SJCRH30 (cell line): Measurements from ENCODE around the gene POLA1. TPM values are rescaled to one million over a fixed set of nuclear protein-coding genes. Genes with fewer than 3 reads are reported as not detected.

Experiments
- DNase-seq, 2 experiments: peaks; one replicate each; pipeline ENCODE4 v3.0.0-alpha.2; 2015 to 2020
- H3K27ac ChIP-seq: fragments of 250-450 bp; sonication (Bioruptor Pico); 2 replicates; pipeline ENCODE4 v1.5.1; 2020; ENCODE audit warnings: mild to moderate bottlenecking, moderate library complexity
- H3K27me3 ChIP-seq: fragments of 250-450 bp; sonication (Bioruptor Pico); 2 replicates; pipeline ENCODE4 v1.5.1; 2020; ENCODE audit warnings: mild to moderate bottlenecking, moderate library complexity
- H3K36me3 ChIP-seq: fragments of 250-450 bp; sonication (Bioruptor Pico); 2 replicates; pipeline ENCODE4 v1.5.1; 2020; ENCODE audit warnings: mild to moderate bottlenecking, moderate library complexity
- H3K4me1 ChIP-seq: fragments of 250-450 bp; sonication (Bioruptor Pico); 2 replicates; pipeline ENCODE4 v1.5.1; 2020; ENCODE audit warnings: mild to moderate bottlenecking, moderate library complexity
- H3K4me3 ChIP-seq: fragments of 250-450 bp; sonication (Bioruptor Pico); 2 replicates; pipeline ENCODE4 v1.5.1; 2020; ENCODE audit warnings: mild to moderate bottlenecking, moderate library complexity
- H3K9me3 ChIP-seq: fragments of 250-450 bp; sonication (Bioruptor Pico); replicated peaks from 2 replicates; pipeline ENCODE4 v1.5.1; 2020; ENCODE audit warnings: mild to moderate bottlenecking, moderate library complexity
- total RNA-seq: library from RNA; depleted of rRNA; stranded (reverse); fragments of >200 nt; shearing (Covaris generic); gene quantifications from 2 replicates; pipeline ENCODE4 v1.2.3, GENCODE V29; 2014

The POLA1 gene
- total RNA-seq, 1 experiment from 2014 or later: 61.2 TPM

DNA sequence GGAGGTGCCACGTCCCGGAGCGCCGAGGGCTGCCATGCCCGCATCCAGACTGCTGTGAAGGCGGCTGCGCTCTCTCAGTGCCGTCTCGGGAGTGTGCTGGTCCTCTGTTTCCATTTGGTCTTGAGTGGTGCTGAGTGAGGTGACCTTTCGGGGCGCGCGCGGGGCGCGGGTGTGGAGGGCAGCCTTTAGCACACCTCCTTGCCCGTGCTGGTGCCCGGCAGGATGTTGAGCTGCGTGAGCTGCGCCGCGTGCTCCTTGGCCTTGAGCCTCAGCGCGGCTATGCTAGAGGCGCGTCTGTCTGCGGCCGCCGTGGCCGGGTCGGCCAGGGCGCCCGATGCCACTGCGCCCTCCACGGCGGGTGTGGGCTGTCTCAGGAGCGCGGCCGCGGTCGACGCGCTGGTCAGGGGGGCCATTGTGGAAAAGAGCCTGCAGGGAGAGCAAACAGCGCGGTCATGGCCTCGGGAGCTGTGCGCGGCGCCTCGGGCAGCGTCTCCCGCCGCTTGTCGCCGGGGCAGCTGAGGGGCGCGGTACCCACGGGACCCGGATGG is 310.8 kb downstream of the POLA1 start:
- Histone ChIP-seq H3K4me1 (no peaks in the 10 kb centered on the region), H3K36me3 (no peaks in the 10 kb centered on the region), H3K27ac (no peak overlapping the region), H3K4me3 (no peak overlapping the region), H3K27me3 (no peaks in the 10 kb centered on the region), H3K9me3 (no peaks in the 10 kb centered on the region)
- no peak for DNase-seq

DNA sequence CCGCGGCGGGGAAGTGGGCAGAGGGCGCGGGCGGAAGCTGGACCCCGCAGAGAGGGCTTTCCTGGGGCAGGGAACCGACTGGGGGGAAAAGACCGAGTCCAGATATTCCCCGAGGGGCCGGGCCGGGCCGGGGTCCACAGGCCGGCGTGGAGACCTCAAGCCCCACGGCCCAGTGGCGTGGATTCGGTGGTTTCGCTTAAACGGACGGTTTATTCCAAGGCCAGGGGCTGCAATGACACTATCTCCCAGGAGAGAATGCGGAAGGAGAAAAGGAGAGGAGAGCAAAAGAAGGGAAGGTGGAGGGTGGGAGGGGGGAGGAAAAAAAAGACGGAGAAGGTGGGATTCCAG is 311.3 kb downstream of the POLA1 start:
- no peaks in the 10 kb centered on the region for H3K9me3 ChIP-seq
- no peak for DNase-seq
- no peak overlapping the region for H3K4me3 ChIP-seq
- H3K27me3 ChIP-seq: no peaks in the 10 kb centered on the region
- no peaks in the 10 kb centered on the region for H3K4me1 ChIP-seq
- H3K36me3 ChIP-seq: no peaks in the 10 kb centered on the region
- H3K27ac ChIP-seq: no peak overlapping the region

DNA sequence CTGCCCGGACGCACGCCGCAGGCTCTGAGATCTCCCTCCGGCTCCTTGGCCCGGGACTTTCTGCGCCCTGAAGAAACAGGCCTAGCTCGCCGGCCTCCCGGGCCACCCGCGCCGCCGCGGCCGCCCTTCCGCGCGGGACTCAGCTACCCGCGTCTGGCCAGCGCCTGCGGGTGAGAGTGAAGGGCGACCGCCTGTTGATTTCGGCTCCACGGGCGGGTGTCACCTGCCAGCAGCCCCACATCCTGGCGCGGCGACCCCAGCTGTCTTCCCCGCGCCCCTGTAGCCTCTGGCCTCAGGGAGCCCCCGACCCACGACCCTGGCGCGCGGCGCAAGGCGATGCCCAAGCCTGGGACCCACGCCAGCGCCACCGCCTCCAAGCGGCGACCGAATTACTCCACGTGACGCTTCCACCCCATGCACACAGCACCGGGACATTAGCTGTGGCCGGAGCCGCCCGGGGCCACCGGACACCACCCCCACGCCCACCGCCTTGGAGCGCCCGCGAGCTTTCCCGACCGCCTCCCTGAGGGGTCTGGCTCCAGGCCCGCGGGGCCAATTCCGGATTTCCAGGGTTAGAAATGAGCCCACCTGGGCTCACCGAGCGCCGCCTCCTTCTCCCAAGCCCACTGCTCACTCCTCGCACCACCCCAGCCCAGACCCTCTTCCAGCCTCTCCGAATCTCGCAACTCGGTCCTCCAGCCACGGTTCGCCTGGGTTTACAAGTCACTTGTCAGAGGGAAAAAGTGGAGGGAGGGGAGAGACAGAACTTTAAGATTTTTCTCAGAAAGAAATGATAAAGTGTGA is 311.9 kb downstream of the POLA1 start:
- H3K36me3 ChIP-seq: no peaks in the 10 kb centered on the region
- no peak overlapping the region for H3K4me3 ChIP-seq
- no peaks in the 10 kb centered on the region for H3K9me3 ChIP-seq
- no peaks in the 10 kb centered on the region for H3K27me3 ChIP-seq
- no peaks in the 10 kb centered on the region for H3K4me1 ChIP-seq
- no peak for DNase-seq
- H3K27ac ChIP-seq: no peak overlapping the region

- H3K9me3 ChIP-seq: no peaks in the 10 kb centered on the region
- no peak overlapping the region for H3K4me3 ChIP-seq
- no peak for DNase-seq
- no peaks in the 10 kb centered on the region for H3K4me1 ChIP-seq
- H3K27ac ChIP-seq: no peak overlapping the region
- no peaks in the 10 kb centered on the region for H3K27me3 ChIP-seq
- no peaks in the 10 kb centered on the region for H3K36me3 ChIP-seq
These were observed 312.9 kb downstream of the POLA1 start for GRCh38 chrX:25006586-25007058.

GRCh38 chrX:25007059-25008053 is 313.6 kb downstream of the POLA1 start:
- no peaks in the 10 kb centered on the region for H3K36me3 ChIP-seq
- H3K27ac ChIP-seq: no peak overlapping the region
- no peaks in the 10 kb centered on the region for H3K9me3 ChIP-seq
- no peaks in the 10 kb centered on the region for H3K4me1 ChIP-seq
- no peak overlapping the region for H3K4me3 ChIP-seq
- no peaks in the 10 kb centered on the region for H3K27me3 ChIP-seq
- no peak for DNase-seq

- no peaks in the 10 kb centered on the region for H3K27me3 ChIP-seq
- H3K4me3 ChIP-seq: no peak overlapping the region
- no peaks in the 10 kb centered on the region for H3K9me3 ChIP-seq
- no peaks in the 10 kb centered on the region for H3K4me1 ChIP-seq
- H3K27ac ChIP-seq: no peak overlapping the region
- H3K36me3 ChIP-seq: no peaks in the 10 kb centered on the region
- no peak for DNase-seq
These were observed 315.7 kb downstream of the POLA1 start for GRCh38 chrX:25009407-25009806.

GRCh38 chrX:25010784-25011588 is 317.3 kb downstream of the POLA1 start:
- no peak for DNase-seq
- H3K4me1 ChIP-seq: no peaks in the 10 kb centered on the region

GRCh38 chrX:25011589-25012432 is 318.1 kb downstream of the POLA1 start:
- no peaks in the 10 kb centered on the region for H3K4me1 ChIP-seq
- H3K4me3 ChIP-seq: no peak overlapping the region
- no peaks in the 10 kb centered on the region for H3K27me3 ChIP-seq
- H3K36me3 ChIP-seq: no peaks in the 10 kb centered on the region
- DNase-seq: no peak
- no peak overlapping the region for H3K27ac ChIP-seq
- H3K9me3 ChIP-seq: no peaks in the 10 kb centered on the region

More at GRCh38 chrX:25010784-25011588, 317.3 kb downstream of the POLA1 start:
- H3K27me3 ChIP-seq: no peaks in the 10 kb centered on the region
- no peak overlapping the region for H3K27ac ChIP-seq
- H3K4me3 ChIP-seq: no peak overlapping the region
- no peaks in the 10 kb centered on the region for H3K36me3 ChIP-seq
- no peaks in the 10 kb centered on the region for H3K9me3 ChIP-seq

- Histone ChIP-seq H3K4me3 (no peak overlapping the region), H3K9me3 (no peaks in the 10 kb centered on the region), H3K36me3 (no peaks in the 10 kb centered on the region), H3K27ac (no peak overlapping the region), H3K4me1 (no peaks in the 10 kb centered on the region), H3K27me3 (no peaks in the 10 kb centered on the region)
- peak; percentile 26 to 28 for DNase-seq
These were observed 318.7 kb downstream of the POLA1 start for GRCh38 chrX:25012433-25012735.

GRCh38 chrX:25012793-25013631 is 319.3 kb downstream of the POLA1 start:
- H3K9me3 ChIP-seq: no peaks in the 10 kb centered on the region
- H3K4me1 ChIP-seq: 0 out of 2 replicates have a peak, but pooled peaks cover under 1% of the 10 kb centered on the region
- H3K4me3 ChIP-seq: no peak overlapping the region
- DNase-seq: no peak
- H3K27ac ChIP-seq: no peak overlapping the region
- no peaks in the 10 kb centered on the region for H3K27me3 ChIP-seq
- no peaks in the 10 kb centered on the region for H3K36me3 ChIP-seq

DNA sequence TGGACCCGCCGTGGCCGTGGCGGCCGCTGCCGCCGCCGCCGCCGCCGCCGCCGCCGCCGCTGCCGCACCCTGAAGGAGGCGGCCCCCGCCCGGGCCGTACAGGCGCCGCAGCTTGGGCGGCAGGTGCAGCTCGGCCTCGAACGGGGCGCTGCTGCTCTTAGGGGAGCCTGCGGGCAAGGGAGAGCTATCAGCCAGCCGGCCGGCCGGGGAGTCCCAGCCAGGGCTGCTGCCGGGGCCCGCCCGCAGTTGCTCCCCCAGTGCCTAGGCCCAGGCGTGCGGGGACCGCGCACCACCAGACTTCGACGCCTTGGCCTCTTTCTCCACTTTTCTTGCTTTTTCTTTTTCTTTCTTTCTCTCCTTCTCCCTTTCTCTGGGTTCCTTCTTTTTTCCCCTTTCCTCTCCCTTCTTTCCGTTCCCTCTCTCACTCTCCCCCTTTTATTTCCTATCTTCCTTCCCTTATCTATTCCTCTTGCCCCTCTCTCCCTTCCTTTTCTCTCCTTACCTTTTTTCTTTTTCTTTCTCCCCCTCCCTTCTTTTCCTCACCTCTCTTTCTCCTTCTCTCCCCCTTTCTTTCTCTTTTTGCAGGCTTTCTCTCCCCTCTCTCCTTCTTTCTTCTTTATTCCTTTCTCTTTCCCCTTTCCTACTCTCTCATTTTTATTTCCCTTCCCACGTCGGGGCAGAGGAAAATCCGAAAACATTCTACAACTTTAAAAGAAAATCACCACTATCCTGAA is 320.1 kb downstream of the POLA1 start:
- peak in 1 of 2 experiments; percentile 9 for DNase-seq
- H3K4me1 ChIP-seq: 0 out of 2 replicates have a peak, but pooled peaks cover 3% of the 10 kb centered on the region
- H3K36me3 ChIP-seq: no peaks in the 10 kb centered on the region
- no peaks in the 10 kb centered on the region for H3K9me3 ChIP-seq
- no peak overlapping the region for H3K4me3 ChIP-seq
- H3K27ac ChIP-seq: no peak overlapping the region
- no peaks in the 10 kb centered on the region for H3K27me3 ChIP-seq

- H3K9me3 ChIP-seq: no peaks in the 10 kb centered on the region
- H3K36me3 ChIP-seq: no peaks in the 10 kb centered on the region
- H3K27ac ChIP-seq: no peak overlapping the region
- H3K4me3 ChIP-seq: no peak overlapping the region
- 0 out of 2 replicates have a peak, but pooled peaks cover 3% of the 10 kb centered on the region for H3K4me1 ChIP-seq
- no peaks in the 10 kb centered on the region for H3K27me3 ChIP-seq
- no peak for DNase-seq
These were observed 320.7 kb downstream of the POLA1 start for GRCh38 chrX:25014366-25014838.
